Activated T-helper 1 cell treated with anti-CD3 and anti-CD28 coated beads, Interleukin-12 subunit alpha, Interleukin-12 subunit beta, Interleukin-2, Interleukin-4 antibody, amounts not matched to agents 30 ng/mL and 10 ng/mL and 1 ng/mL, durations not matched to agents 14 hours and 24 hours and 36 hours (primary cell): ENCODE measurements around the gene NEIL1. TPM values are rescaled to one million over a fixed set of nuclear protein-coding genes. Genes with fewer than 3 reads are reported as not detected.

Experiments
- DNase-seq: peaks from one replicate; pipeline ENCODE4 v3.0.0; 2021; ENCODE audit warnings: low spot score
- H3K27ac Mint-ChIP-seq: one replicate; pipeline ENCODE4 v1.8.0; 2021; ENCODE audit warnings: mild to moderate bottlenecking, mixed read lengths
- H3K27me3 Mint-ChIP-seq: one replicate; pipeline ENCODE4 v1.8.0; 2022; ENCODE audit warnings: mild to moderate bottlenecking, moderate library complexity, mixed read lengths; ENCODE audit not compliant: insufficient read depth
- H3K36me3 Mint-ChIP-seq: one replicate; pipeline ENCODE4 v1.8.0; 2021; ENCODE audit warnings: low read depth, mixed read lengths
- H3K4me1 Mint-ChIP-seq: one replicate; pipeline ENCODE4 v1.8.0; 2021; ENCODE audit warnings: low read depth, mixed read lengths
- H3K4me3 Mint-ChIP-seq: one replicate; pipeline ENCODE4 v1.8.0; 2021; ENCODE audit warnings: mild to moderate bottlenecking, moderate library complexity, mixed read lengths
- H3K9me3 Mint-ChIP-seq: one replicate; pipeline ENCODE4 v1.8.0; 2021; ENCODE audit warnings: mixed read lengths
- intact Hi-C: fragments of 100-400 bp; cut with micrococcal nuclease; formaldehyde crosslinking; loops from one replicate; pipeline ENCODE4 v1.15.1; 2024
- total RNA-seq: library from RNA; stranded (reverse); gene quantifications from 2 replicates; pipeline ENCODE4 v1.2.3, GENCODE V29; 2022

The NEIL1 gene
- total RNA-seq, 1 donor from 2014 or later, result 5.3 TPM

- Mint-ChIP-seq H3K27ac (no peak overlapping the region), H3K36me3 (peaks cover 25% of the 10 kb centered on the region), H3K27me3 (no peaks in the 10 kb centered on the region), H3K9me3 (peaks cover 19% of the 10 kb centered on the region), H3K4me1 (peaks cover 16% of the 10 kb centered on the region), H3K4me3 (no peak overlapping the region)
- intact Hi-C loops, result no loop called here
- no peak for DNase-seq
Measured at GRCh38 chr15:75354454-75354853, 7.6 kb downstream of the NEIL1 start.

DNA sequence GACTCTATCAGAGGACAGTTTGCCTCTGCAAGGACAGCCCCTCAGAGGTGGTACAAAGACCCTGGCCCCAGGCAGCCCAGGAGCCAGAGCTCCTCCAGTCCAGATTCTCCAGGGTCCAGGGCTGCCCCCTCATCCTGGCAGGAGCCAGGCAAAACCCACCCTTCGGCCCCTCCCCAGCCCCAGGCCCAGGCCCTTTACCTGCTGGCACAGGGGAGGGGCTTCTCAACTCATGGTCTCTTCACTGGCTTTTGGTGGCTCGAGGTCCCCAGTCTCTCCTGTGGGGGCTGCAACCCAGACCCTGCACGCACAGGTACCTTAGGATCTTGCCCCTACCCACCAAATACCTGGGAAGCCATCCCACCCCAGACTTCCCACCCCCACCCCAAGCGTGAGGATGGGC, 8.5 kb downstream of the NEIL1 start:
- intact Hi-C loops, result no loop called here
- H3K4me3 Mint-ChIP-seq, result no peak overlapping the region
- no peaks in the 10 kb centered on the region for H3K27me3 Mint-ChIP-seq
- no peak for DNase-seq
- H3K9me3 Mint-ChIP-seq, result peaks cover 10% of the 10 kb centered on the region
- peaks cover 9% of the 10 kb centered on the region for H3K4me1 Mint-ChIP-seq
- no peak overlapping the region for H3K27ac Mint-ChIP-seq
- peaks cover 18% of the 10 kb centered on the region for H3K36me3 Mint-ChIP-seq

DNA sequence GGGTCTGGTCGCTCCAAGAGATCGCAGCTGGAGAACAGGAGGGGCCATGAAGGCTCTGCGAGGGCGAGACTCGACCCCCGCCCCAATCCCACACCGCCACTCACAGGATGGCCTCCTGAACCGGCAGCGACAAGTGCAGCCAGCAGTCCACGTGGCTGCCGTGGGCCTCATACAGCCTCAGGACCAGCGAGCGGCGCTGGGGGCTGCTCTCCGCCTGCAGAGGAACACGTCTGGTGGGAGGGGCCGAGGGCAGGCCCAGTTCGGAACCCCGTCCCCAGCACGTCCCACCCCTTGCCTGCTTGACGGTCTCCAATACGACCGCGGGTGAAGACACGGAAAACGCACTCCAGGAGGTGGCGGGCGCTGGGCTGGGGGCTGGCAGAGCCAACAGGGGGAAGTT, 9.2 kb downstream of the NEIL1 start:
- peaks cover 14% of the 10 kb centered on the region for H3K36me3 Mint-ChIP-seq
- H3K9me3 Mint-ChIP-seq, result peaks cover 3% of the 10 kb centered on the region
- no peak overlapping the region for H3K4me3 Mint-ChIP-seq
- intact Hi-C loops, result no loop called here
- H3K27me3 Mint-ChIP-seq, result no peaks in the 10 kb centered on the region
- no peak overlapping the region for H3K27ac Mint-ChIP-seq
- DNase-seq, result no peak
- peaks cover 8% of the 10 kb centered on the region for H3K4me1 Mint-ChIP-seq

DNA sequence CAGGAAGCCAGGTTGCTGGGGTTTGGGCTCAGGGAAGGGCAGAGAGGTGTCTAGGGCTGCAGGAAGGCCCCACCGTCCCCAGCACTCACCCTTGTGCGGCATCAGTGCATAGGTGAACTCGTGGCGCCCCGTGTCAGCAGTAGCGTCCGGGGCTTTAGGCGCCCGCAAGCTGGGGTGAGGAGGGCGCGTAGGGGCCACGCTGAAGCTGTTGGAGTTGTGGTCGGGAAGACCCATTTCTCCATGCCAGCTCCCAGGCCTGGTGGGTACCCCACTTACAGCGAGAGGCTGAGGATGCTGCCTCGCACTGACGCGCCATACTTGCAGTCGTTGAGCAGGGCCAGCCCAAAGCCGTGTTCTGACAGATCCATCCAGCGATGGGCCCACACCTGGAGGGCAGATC, 9.7 kb downstream of the NEIL1 start:
- Mint-ChIP-seq H3K4me1 (peaks cover 7% of the 10 kb centered on the region), H3K36me3 (peaks cover 11% of the 10 kb centered on the region), H3K27me3 (no peaks in the 10 kb centered on the region), H3K9me3 (no peaks in the 10 kb centered on the region), H3K27ac (no peak overlapping the region), H3K4me3 (no peak overlapping the region)
- intact Hi-C loops, result no loop called here
- DNase-seq, result no peak

DNA sequence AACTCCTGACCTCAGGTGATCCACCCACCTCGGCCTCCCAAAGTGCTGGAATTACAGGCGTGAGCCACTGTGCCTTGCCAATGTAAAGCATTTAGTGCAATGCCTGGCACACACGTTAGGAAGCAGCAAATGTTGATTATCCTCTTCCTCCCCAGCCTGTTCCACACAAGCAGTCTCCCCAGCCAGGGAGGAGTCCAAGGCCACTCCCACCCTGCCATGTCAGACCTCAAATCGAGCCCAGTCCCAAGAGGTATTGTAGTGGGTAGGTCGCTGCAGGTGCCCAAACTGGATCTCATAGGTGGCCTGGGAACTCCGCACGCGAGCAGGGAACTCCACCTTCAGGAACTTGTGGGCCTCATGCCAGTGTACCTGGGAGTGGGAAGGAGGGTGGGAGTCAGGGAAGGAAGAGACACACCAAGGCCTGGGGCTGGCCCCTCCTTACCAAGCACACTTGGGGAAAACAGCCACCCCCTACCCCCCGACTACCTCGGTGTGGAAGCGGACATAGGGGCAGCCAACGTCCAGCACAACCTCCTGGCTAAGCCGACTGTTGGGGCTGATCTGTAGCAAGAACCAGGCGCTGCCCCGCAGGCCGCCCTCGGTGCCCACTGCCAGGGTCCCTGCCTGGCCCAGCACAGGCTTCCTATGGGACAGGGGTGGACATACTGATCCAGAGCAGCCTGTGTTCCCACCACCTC, 11.3 kb downstream of the NEIL1 start:
- no peaks in the 10 kb centered on the region for H3K27me3 Mint-ChIP-seq
- DNase-seq, result no peak
- H3K36me3 Mint-ChIP-seq, result peaks cover 12% of the 10 kb centered on the region
- intact Hi-C loops, result no loop called here
- no peak overlapping the region for H3K4me3 Mint-ChIP-seq
- H3K9me3 Mint-ChIP-seq, result no peaks in the 10 kb centered on the region
- no peak overlapping the region for H3K27ac Mint-ChIP-seq
- H3K4me1 Mint-ChIP-seq, result peaks cover 7% of the 10 kb centered on the region

DNA sequence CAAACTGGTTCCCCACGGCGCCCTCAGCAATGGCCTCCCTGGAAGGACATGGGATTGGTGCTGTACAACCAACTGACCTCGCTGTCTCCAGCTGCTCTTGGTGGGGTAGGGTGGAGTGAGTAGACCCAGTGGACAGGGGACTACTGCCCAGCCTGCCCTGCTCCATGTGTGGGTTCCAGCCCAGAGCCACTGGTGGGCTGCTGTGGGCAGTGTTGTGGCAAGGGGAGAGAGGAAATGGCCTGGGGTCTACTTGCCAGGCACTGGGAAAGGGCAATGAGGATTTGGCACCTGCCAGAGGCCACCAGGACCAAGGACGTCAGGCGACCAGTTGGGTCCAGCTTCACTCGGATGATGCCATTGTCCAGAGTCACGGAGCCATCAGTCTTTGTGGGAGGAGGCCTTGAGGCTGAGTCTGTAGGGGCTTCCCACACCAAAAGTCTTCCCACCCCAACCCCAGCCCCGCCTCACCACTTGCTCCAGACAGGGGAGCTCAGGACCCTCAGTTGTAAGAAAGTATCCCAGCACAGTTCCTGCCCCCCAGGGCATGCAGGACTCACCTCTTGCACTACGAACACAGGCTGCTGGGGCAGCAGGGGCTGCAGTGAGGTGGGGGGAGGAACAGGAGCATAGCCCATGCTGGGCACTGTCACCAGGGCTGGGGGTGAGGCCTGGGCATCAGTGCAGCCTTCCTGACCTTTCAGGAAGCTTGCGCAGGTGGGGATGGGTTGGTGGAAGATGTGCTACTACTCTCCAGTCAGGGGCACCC, 12.1 kb downstream of the NEIL1 start:
- Mint-ChIP-seq H3K27ac (no peak overlapping the region), H3K9me3 (no peaks in the 10 kb centered on the region), H3K4me3 (no peak overlapping the region), H3K27me3 (no peaks in the 10 kb centered on the region), H3K4me1 (peaks cover 7% of the 10 kb centered on the region), H3K36me3 (peaks cover 12% of the 10 kb centered on the region)
- no peak for DNase-seq
- intact Hi-C loops, result no loop called here

DNA sequence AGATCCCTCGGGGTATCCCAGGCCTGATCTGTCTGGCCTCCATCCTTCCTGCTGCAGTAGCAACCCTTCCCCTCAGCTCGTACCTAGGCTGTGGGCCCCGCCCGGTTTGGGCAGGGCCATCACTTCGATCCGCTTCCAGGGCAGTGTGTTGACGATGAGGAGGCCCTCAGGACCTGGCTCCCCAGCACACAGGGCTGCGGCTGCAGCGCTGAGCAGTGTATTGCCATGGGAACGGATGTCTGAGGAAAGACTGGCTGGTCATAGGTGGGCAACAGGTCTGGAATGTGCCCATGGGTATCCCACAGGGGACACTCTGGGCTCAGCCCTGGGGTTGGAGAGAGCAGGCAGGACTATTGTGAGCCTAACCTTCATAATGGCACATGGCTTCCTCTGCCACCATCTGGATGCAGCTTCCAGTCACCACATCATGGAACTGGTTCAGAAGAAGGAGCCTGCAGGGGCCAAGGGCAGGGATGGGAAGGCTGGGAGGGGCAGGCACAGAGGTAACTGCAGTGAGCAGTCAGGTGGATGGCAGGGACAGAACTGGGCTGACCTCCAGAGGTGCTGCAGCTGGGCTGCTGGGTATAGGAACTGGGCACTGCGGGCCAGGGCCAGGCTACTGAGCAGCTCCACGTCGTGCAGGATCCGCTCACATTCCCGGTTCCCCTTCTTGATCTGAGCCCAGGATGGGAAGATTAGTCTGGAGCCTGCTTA, 12.9 kb downstream of the NEIL1 start:
- Mint-ChIP-seq H3K36me3 (peaks cover 15% of the 10 kb centered on the region), H3K4me1 (peaks cover 7% of the 10 kb centered on the region), H3K9me3 (no peaks in the 10 kb centered on the region), H3K27ac (no peak overlapping the region), H3K4me3 (no peak overlapping the region), H3K27me3 (no peaks in the 10 kb centered on the region)
- no peak for DNase-seq
- intact Hi-C loops, result no loop called here

DNA sequence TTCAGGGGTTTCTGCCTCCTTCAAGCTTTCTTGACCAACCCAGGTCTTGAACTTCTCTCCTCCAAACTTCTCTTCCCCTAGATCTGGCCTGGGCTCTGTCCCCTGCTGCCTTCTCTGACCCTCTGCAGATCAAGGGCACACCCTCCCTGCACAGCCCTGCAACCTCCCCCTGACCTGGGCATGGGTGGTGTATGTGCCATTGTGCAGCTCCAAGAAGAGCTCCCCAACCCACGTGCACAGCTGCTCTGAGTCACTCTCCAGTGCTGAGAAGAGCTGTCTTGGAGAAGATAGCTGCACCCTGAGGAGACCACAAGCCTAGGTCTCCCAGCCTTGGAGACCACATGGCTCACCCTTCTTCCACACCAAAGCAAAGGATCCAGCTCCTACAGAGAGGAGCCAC, 13.6 kb downstream of the NEIL1 start:
- Mint-ChIP-seq H3K36me3 (peaks cover 17% of the 10 kb centered on the region), H3K4me1 (peaks cover 7% of the 10 kb centered on the region), H3K27ac (peak overlapping the region; percentile 65), H3K9me3 (no peaks in the 10 kb centered on the region), H3K27me3 (no peaks in the 10 kb centered on the region), H3K4me3 (no peak overlapping the region)
- no peak for DNase-seq
- intact Hi-C loops, result no loop called here

GRCh38 chr15:75360856-75361255, 14.0 kb downstream of the NEIL1 start:
- Mint-ChIP-seq H3K9me3 (no peaks in the 10 kb centered on the region), H3K27ac (no peak overlapping the region), H3K4me1 (peaks cover 7% of the 10 kb centered on the region), H3K27me3 (no peaks in the 10 kb centered on the region), H3K4me3 (no peak overlapping the region), H3K36me3 (peaks cover 19% of the 10 kb centered on the region)
- no peak for DNase-seq
- intact Hi-C loops, result no loop called here

DNA sequence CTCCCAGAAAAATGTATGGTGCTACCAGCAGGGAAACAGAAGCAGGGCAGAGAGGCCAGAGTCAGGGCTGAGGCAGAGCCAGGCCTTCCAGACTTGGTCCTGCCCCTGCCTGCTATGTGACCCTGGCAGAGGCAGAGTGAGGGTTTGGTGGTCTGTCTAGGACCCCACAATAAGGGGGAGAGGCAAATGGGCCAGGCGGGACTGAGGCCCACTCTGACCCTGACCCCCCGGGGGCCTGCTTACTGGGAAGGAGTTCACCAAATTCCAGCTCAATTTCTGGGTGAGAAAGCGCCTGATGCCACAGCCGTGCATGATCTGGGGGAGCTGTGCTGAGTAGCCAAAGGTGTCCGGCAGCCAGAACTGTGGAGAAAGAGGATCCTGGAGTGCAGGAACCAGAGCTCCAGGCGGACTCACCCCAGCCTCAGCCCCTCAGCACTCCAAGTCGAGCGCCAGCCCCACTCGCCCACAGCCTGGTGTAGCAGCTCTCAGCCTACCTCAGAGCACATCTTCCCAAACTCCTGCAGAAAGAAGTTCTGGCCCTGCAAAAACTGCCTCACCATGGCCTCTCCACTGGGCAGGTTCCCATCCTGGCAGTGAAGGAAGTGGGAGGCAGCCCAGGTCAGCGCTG, 14.6 kb downstream of the NEIL1 start:
- H3K27ac Mint-ChIP-seq, result no peak overlapping the region
- H3K9me3 Mint-ChIP-seq, result no peaks in the 10 kb centered on the region
- peaks cover 19% of the 10 kb centered on the region for H3K36me3 Mint-ChIP-seq
- no peak overlapping the region for H3K4me3 Mint-ChIP-seq
- intact Hi-C loops, result no loop called here
- H3K4me1 Mint-ChIP-seq, result peaks cover 7% of the 10 kb centered on the region
- H3K27me3 Mint-ChIP-seq, result no peaks in the 10 kb centered on the region
- DNase-seq, result no peak

DNA sequence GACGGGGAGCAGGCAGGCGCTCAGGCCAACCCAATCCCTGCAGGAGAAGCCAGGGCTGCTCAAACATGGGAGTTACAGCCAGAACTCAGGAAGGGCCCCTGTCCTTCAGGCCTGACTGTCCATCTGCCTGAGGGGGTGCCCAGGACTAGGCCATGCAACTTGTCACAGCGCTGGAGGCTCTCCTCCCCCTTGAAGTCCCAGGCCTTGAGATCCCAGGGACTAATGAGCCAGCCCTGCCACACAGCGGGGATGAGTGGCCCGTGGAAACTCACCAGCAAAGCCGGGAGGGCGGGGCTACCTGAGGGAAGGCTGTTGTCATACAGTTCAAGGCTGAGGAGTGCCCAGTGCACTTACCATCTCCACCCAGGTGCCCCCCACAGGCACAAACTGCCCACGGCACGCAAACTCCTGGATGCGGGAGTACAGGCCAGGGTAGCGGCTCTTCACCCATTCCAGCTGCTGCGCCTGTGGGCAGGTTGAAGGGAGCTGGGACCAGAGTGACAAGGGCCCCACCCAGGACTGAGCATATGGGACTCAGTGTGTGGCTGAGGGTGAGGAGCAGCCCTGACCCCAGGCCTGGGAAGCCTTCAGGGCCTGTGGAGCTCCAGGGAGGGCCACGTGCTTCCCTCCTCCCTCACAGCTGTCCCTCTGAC, 15.3 kb downstream of the NEIL1 start:
- Mint-ChIP-seq H3K27ac (no peak overlapping the region), H3K4me1 (peaks cover 7% of the 10 kb centered on the region), H3K4me3 (no peak overlapping the region), H3K27me3 (no peaks in the 10 kb centered on the region), H3K9me3 (no peaks in the 10 kb centered on the region), H3K36me3 (peaks cover 19% of the 10 kb centered on the region)
- DNase-seq, result no peak
- intact Hi-C loops, result no loop called here

GRCh38 chr15:75362642-75363249, 15.9 kb downstream of the NEIL1 start:
- Mint-ChIP-seq H3K9me3 (no peaks in the 10 kb centered on the region), H3K27ac (no peak overlapping the region)
- intact Hi-C loops, result no loop called here

More at GRCh38 chr15:75362642-75363249, 15.9 kb downstream of the NEIL1 start:
- Mint-ChIP-seq H3K36me3 (peaks cover 19% of the 10 kb centered on the region), H3K4me3 (no peak overlapping the region), H3K4me1 (peaks cover 7% of the 10 kb centered on the region), H3K27me3 (no peaks in the 10 kb centered on the region)
- no peak for DNase-seq
